WTC11 (cell line): Measurements from ENCODE around the gene MRPL23. TPM values are rescaled to one million over a fixed set of nuclear protein-coding genes. Genes with fewer than 3 reads are reported as not detected.

Experiments used
- FOXJ3 ChIP-seq: sonication (generic); formaldehyde crosslinking; IDR thresholded peaks from 2 replicates; pipeline ENCODE4 v1.9.0; 2021; ENCODE audit warnings: missing genetic modification reagents, mild to moderate bottlenecking, borderline replicate concordance
- JUN ChIP-seq: sonication (generic); formaldehyde crosslinking; IDR thresholded peaks from 2 replicates; pipeline ENCODE4 v1.8.0; 2023; ENCODE audit warnings: mild to moderate bottlenecking, missing genetic modification reagents
- MYBL2 ChIP-seq: sonication (generic); formaldehyde crosslinking; IDR thresholded peaks from 2 replicates; pipeline ENCODE4 v1.8.1; 2023; ENCODE audit warnings: mild to moderate bottlenecking, moderate library complexity, missing genetic modification reagents
- NFE2L1 ChIP-seq: sonication (generic); formaldehyde crosslinking; IDR thresholded peaks from 2 replicates; pipeline ENCODE4 v1.8.1; 2023; ENCODE audit warnings: missing genetic modification reagents
- SOX15 ChIP-seq: fragments of 250-450 bp; sonication (Bioruptor Pico); IDR thresholded peaks from 2 replicates; pipeline ENCODE4 v1.9.0; 2021; ENCODE audit warnings: mild to moderate bottlenecking
- ZNF219 ChIP-seq: sonication (generic); formaldehyde crosslinking; IDR thresholded peaks from 2 replicates; pipeline ENCODE4 v1.8.0; 2023; ENCODE audit warnings: missing genetic modification reagents, mild to moderate bottlenecking, borderline replicate concordance
- ZNF232 ChIP-seq: sonication (generic); formaldehyde crosslinking; IDR thresholded peaks from 2 replicates; pipeline ENCODE4 v1.8.0; 2022; ENCODE audit warnings: mild to moderate bottlenecking, missing genetic modification reagents
- ZNF263 ChIP-seq: sonication (generic); formaldehyde crosslinking; IDR thresholded peaks from 2 replicates; pipeline ENCODE4 v1.8.1; 2022; ENCODE audit warnings: low read depth, mild to moderate bottlenecking, moderate library complexity, missing genetic modification reagents
- total RNA-seq: library from RNA; stranded (reverse); gene quantifications from 3 replicates; pipeline ENCODE4 v1.2.3, GENCODE V29; 2021
- TF ChIP-seq, protein P1 (sequence below): sonication (generic); formaldehyde crosslinking; IDR thresholded peaks from 2 replicates; pipeline ENCODE4 v1.8.1; 2022; ENCODE audit warnings: missing genetic modification reagents, borderline replicate concordance
- TF ChIP-seq, protein P2 (sequence below): sonication (generic); formaldehyde crosslinking; IDR thresholded peaks from 2 replicates; pipeline ENCODE4 v1.8.1; 2022; ENCODE audit warnings: low read depth, mild to moderate bottlenecking, moderate library complexity, missing genetic modification reagents, borderline replicate concordance
- TF ChIP-seq, protein P3 (sequence below): sonication (generic); formaldehyde crosslinking; IDR thresholded peaks from 2 replicates; pipeline ENCODE4 v1.8.0; 2022; ENCODE audit warnings: mild to moderate bottlenecking, missing genetic modification reagents
- TF ChIP-seq, protein P4 (sequence below): sonication (generic); formaldehyde crosslinking; IDR thresholded peaks from 2 replicates; pipeline ENCODE4 v1.8.0; 2022; ENCODE audit warnings: mild to moderate bottlenecking, missing genetic modification reagents
- TF ChIP-seq, protein P5 (sequence below): sonication (generic); formaldehyde crosslinking; IDR thresholded peaks from 2 replicates; pipeline ENCODE4 v1.8.0; 2022; ENCODE audit warnings: mild to moderate bottlenecking, missing genetic modification reagents
- TF ChIP-seq, protein P6 (sequence below): sonication (generic); formaldehyde crosslinking; IDR thresholded peaks from 2 replicates; pipeline ENCODE4 v1.8.1; 2023; ENCODE audit warnings: mild to moderate bottlenecking, missing genetic modification reagents
- TF ChIP-seq, protein P7 (sequence below): sonication (generic); formaldehyde crosslinking; IDR thresholded peaks from 2 replicates; pipeline ENCODE4 v1.8.0; 2022; ENCODE audit warnings: mild to moderate bottlenecking, missing genetic modification reagents
- TF ChIP-seq, protein P8 (sequence below): sonication (generic); formaldehyde crosslinking; IDR thresholded peaks from 2 replicates; pipeline ENCODE4 v1.8.0; 2022; ENCODE audit warnings: missing genetic modification reagents

Gene MRPL23
- total RNA-seq, 1 experiment from 2014 or later, result 73.0 TPM

DNA sequence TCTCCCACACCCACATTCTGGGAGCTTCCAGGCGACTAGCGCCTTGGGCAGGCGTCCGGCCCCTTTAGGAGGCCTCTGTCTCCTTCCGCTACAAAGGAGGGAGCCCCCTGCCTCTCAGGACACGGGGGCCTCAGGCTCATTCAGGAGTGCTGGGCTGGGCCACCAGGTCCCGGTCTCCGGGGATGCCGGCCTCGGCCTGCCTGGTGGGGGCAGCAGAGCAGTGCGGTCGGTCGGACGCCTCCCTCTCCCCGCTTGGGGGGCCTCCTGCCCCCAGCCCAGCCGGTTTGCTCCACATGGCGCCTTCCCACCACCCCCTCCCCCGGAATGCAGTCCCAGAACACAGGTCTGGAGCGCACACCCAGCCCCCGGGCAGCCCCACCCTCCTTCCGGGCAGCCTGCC lies 21.9 kb downstream of the MRPL23 start (continued):
- TF ChIP-seq, protein P1, sequence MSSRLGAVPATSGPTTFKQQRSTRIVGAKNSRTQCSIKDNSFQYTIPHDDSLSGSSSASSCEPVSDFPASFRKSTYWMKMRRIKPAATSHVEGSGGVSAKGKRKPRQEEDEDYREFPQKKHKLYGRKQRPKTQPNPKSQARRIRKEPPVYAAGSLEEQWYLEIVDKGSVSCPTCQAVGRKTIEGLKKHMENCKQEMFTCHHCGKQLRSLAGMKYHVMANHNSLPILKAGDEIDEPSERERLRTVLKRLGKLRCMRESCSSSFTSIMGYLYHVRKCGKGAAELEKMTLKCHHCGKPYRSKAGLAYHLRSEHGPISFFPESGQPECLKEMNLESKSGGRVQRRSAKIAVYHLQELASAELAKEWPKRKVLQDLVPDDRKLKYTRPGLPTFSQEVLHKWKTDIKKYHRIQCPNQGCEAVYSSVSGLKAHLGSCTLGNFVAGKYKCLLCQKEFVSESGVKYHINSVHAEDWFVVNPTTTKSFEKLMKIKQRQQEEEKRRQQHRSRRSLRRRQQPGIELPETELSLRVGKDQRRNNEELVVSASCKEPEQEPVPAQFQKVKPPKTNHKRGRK (CRISPR knock-in tag), result no peak
- TF ChIP-seq, protein P2, sequence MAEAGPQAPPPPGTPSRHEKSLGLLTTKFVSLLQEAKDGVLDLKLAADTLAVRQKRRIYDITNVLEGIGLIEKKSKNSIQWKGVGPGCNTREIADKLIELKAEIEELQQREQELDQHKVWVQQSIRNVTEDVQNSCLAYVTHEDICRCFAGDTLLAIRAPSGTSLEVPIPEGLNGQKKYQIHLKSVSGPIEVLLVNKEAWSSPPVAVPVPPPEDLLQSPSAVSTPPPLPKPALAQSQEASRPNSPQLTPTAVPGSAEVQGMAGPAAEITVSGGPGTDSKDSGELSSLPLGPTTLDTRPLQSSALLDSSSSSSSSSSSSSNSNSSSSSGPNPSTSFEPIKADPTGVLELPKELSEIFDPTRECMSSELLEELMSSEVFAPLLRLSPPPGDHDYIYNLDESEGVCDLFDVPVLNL, result no peak
- TF ChIP-seq JUN (CRISPR knock-in tag) (no peak), MYBL2 (CRISPR knock-in tag) (no peak), FOXJ3 (no peak), ZNF219 (CRISPR knock-in tag) (no peak), SOX15 (CRISPR knock-in tag) (no peak), ZNF232 (CRISPR knock-in tag) (no peak), NFE2L1 (no peak), ZNF263 (CRISPR knock-in tag) (no peak)
- TF ChIP-seq, protein P3, sequence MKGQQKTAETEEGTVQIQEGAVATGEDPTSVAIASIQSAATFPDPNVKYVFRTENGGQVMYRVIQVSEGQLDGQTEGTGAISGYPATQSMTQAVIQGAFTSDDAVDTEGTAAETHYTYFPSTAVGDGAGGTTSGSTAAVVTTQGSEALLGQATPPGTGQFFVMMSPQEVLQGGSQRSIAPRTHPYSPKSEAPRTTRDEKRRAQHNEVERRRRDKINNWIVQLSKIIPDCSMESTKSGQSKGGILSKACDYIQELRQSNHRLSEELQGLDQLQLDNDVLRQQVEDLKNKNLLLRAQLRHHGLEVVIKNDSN (CRISPR knock-in tag), result no peak
- TF ChIP-seq, protein P4, sequence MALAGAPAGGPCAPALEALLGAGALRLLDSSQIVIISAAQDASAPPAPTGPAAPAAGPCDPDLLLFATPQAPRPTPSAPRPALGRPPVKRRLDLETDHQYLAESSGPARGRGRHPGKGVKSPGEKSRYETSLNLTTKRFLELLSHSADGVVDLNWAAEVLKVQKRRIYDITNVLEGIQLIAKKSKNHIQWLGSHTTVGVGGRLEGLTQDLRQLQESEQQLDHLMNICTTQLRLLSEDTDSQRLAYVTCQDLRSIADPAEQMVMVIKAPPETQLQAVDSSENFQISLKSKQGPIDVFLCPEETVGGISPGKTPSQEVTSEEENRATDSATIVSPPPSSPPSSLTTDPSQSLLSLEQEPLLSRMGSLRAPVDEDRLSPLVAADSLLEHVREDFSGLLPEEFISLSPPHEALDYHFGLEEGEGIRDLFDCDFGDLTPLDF (CRISPR knock-in tag), result no peak
- TF ChIP-seq, protein P5, sequence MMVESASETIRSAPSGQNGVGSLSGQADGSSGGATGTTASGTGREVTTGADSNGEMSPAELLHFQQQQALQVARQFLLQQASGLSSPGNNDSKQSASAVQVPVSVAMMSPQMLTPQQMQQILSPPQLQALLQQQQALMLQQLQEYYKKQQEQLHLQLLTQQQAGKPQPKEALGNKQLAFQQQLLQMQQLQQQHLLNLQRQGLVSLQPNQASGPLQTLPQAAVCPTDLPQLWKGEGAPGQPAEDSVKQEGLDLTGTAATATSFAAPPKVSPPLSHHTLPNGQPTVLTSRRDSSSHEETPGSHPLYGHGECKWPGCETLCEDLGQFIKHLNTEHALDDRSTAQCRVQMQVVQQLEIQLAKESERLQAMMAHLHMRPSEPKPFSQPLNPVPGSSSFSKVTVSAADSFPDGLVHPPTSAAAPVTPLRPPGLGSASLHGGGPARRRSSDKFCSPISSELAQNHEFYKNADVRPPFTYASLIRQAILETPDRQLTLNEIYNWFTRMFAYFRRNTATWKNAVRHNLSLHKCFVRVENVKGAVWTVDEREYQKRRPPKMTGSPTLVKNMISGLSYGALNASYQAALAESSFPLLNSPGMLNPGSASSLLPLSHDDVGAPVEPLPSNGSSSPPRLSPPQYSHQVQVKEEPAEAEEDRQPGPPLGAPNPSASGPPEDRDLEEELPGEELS, result no peak
- TF ChIP-seq, protein P6, sequence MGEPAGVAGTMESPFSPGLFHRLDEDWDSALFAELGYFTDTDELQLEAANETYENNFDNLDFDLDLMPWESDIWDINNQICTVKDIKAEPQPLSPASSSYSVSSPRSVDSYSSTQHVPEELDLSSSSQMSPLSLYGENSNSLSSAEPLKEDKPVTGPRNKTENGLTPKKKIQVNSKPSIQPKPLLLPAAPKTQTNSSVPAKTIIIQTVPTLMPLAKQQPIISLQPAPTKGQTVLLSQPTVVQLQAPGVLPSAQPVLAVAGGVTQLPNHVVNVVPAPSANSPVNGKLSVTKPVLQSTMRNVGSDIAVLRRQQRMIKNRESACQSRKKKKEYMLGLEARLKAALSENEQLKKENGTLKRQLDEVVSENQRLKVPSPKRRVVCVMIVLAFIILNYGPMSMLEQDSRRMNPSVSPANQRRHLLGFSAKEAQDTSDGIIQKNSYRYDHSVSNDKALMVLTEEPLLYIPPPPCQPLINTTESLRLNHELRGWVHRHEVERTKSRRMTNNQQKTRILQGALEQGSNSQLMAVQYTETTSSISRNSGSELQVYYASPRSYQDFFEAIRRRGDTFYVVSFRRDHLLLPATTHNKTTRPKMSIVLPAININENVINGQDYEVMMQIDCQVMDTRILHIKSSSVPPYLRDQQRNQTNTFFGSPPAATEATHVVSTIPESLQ (CRISPR knock-in tag), result no peak
- TF ChIP-seq, protein P7, sequence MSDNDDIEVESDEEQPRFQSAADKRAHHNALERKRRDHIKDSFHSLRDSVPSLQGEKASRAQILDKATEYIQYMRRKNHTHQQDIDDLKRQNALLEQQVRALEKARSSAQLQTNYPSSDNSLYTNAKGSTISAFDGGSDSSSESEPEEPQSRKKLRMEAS (CRISPR knock-in tag), result no peak
- TF ChIP-seq, protein P8, sequence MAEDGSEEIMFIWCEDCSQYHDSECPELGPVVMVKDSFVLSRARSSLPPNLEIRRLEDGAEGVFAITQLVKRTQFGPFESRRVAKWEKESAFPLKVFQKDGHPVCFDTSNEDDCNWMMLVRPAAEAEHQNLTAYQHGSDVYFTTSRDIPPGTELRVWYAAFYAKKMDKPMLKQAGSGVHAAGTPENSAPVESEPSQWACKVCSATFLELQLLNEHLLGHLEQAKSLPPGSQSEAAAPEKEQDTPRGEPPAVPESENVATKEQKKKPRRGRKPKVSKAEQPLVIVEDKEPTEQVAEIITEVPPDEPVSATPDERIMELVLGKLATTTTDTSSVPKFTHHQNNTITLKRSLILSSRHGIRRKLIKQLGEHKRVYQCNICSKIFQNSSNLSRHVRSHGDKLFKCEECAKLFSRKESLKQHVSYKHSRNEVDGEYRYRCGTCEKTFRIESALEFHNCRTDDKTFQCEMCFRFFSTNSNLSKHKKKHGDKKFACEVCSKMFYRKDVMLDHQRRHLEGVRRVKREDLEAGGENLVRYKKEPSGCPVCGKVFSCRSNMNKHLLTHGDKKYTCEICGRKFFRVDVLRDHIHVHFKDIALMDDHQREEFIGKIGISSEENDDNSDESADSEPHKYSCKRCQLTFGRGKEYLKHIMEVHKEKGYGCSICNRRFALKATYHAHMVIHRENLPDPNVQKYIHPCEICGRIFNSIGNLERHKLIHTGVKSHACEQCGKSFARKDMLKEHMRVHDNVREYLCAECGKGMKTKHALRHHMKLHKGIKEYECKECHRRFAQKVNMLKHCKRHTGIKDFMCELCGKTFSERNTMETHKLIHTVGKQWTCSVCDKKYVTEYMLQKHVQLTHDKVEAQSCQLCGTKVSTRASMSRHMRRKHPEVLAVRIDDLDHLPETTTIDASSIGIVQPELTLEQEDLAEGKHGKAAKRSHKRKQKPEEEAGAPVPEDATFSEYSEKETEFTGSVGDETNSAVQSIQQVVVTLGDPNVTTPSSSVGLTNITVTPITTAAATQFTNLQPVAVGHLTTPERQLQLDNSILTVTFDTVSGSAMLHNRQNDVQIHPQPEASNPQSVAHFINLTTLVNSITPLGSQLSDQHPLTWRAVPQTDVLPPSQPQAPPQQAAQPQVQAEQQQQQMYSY, result no peak
